GM12878 (cell line): ENCODE results near the gene KCNC4. TPM values are rescaled to one million over a fixed set of nuclear protein-coding genes. Genes with fewer than 3 reads are reported as not detected.

Source experiments
- ATAC-seq: fragments of 200-7000 bp; cut with Tn5 transposase; 3 replicates; pipeline ENCODE4 v1.9.1; 2020; ENCODE audit warnings: mild to moderate bottlenecking, moderate library complexity
- BruUV-seq: library from RNA; stranded (reverse); fragments of 400-500 nt; replicated peaks from 2 replicates; lab custom pipeline; 2021; lab: Mats Ljungman, UMichigan
- CTCF ChIA-PET: fragments of 300-600 bp; sonication (Branson Sonifier 250); formaldehyde crosslinking; extraction: SDS; loops from one replicate; lab custom pipeline; 2021; ENCODE audit warnings: inconsistent platforms; lab: Yijun Ruan, JAX
- POLR2A ChIA-PET: fragments of 350-600 bp; formaldehyde crosslinking; extraction: SDS; loops from one replicate; lab custom pipeline; 2021; ENCODE audit warnings: inconsistent platforms; lab: Charles Lee
- RAD21 ChIA-PET: fragments of 300-600 bp; sonication (Branson Sonifier 250); formaldehyde crosslinking; loops from one replicate; lab custom pipeline; 2023; ENCODE audit warnings: antibody characterized with exemption; ENCODE audit not compliant: unreplicated experiment; lab: Charles Lee
- SMC1A ChIA-PET: fragments of 300-600 bp; sonication (Branson Sonifier 250); formaldehyde crosslinking; loops from one replicate; lab custom pipeline; 2023; ENCODE audit not compliant: unreplicated experiment, uncharacterized antibody; lab: Charles Lee
- DNase-seq: peaks from one replicate; pipeline ENCODE4 v3.0.0-alpha.2; 2011; ENCODE audit warnings: low read depth, low spot score
- FAIRE-seq: peaks from 3 replicates; lab custom pipeline; 2011; peaks lifted over from hg19 to GRCh38; lab: Jason Lieb, UNC
- H2AFZ ChIP-seq: 2 replicates; pipeline ENCODE4 v1.6.0; 2011; ENCODE audit warnings: low read depth, low read length, control low read depth; ENCODE audit not compliant: control insufficient read depth
- H3K27ac ChIP-seq: 2 replicates; pipeline ENCODE4 v1.5.1; 2011; ENCODE audit warnings: control low read depth; ENCODE audit not compliant: control insufficient read depth, insufficient read depth
- H3K27me3 ChIP-seq, 2 experiments: replicated peaks in 1 of 2; 2 replicates each; pipeline versions ENCODE4 v1.6.0 to v1.6.1; 2011; ENCODE audit warnings: low read length in 1 of 2; ENCODE audit not compliant: control insufficient read depth in 2 of 2, insufficient read depth in 2 of 2
- H3K36me3 ChIP-seq, 2 experiments: 2 replicates each; pipeline ENCODE4 v1.5.1; 2011; ENCODE audit warnings: low read length in 1 of 2; ENCODE audit not compliant: control insufficient read depth in 2 of 2, insufficient read depth in 2 of 2
- H3K4me1 ChIP-seq: 2 replicates; pipeline ENCODE4 v1.6.1; 2011; ENCODE audit warnings: mild to moderate bottlenecking, low read length, moderate library complexity, mixed read lengths; ENCODE audit not compliant: control insufficient read depth, insufficient read depth
- H3K4me2 ChIP-seq: 2 replicates; pipeline ENCODE4 v1.6.0; 2011; ENCODE audit warnings: control low read depth; ENCODE audit not compliant: control insufficient read depth, insufficient read depth
- H3K4me3 ChIP-seq: fragments of 200-600 bp; sonication (generic); 2 replicates; pipeline ENCODE4 v1.5.1; 2016
- H3K79me2 ChIP-seq: 2 replicates; pipeline ENCODE4 v1.6.0; 2011; ENCODE audit warnings: low read length; ENCODE audit not compliant: control insufficient read depth, insufficient read depth
- H3K9ac ChIP-seq: 2 replicates; pipeline ENCODE4 v1.8.0; 2011; ENCODE audit warnings: low read length, control low read depth, mixed read lengths; ENCODE audit not compliant: control insufficient read depth, insufficient read depth
- H3K9me3 ChIP-seq: replicated peaks from 3 replicates; pipeline ENCODE4 v1.5.1; 2011; ENCODE audit warnings: mild to moderate bottlenecking, low read length; ENCODE audit not compliant: control insufficient read depth, insufficient read depth
- H4K20me1 ChIP-seq: 2 replicates; pipeline ENCODE4 v1.6.0; 2011; ENCODE audit not compliant: control insufficient read depth, insufficient read depth
- BACH1 ChIP-seq: fragments of 450-650 bp; IDR thresholded peaks from 2 replicates; pipeline ENCODE4 v1.6.1; 2017; ENCODE audit warnings: mild to moderate bottlenecking, borderline replicate concordance
- BMI1 ChIP-seq: fragments of 450-650 bp; IDR thresholded peaks from 2 replicates; pipeline ENCODE4 v1.6.1; 2016; ENCODE audit warnings: mild to moderate bottlenecking, moderate library complexity, borderline replicate concordance
- FOXK2 ChIP-seq: fragments of 450-650 bp; IDR thresholded peaks from 2 replicates; pipeline ENCODE4 v1.6.1; 2017; ENCODE audit warnings: mild to moderate bottlenecking, moderate library complexity
- GATAD2B ChIP-seq: fragments of 450-650 bp; conservative IDR thresholded peaks from 2 replicates; pipeline ENCODE4 v1.6.1; 2017; ENCODE audit warnings: low read depth, mild to moderate bottlenecking, moderate library complexity
- IRF4 ChIP-seq: IDR thresholded peaks from 2 replicates; pipeline ENCODE4 v1.6.1; 2011; ENCODE audit warnings: low read depth, low read length
- PAX8 ChIP-seq: fragments of 450-650 bp; IDR thresholded peaks from 2 replicates; pipeline ENCODE4 v1.6.1; 2017; ENCODE audit warnings: mild to moderate bottlenecking, moderate library complexity
- RAD21 ChIP-seq: IDR thresholded peaks from 2 replicates; pipeline ENCODE4 v1.6.1; 2011; ENCODE audit warnings: mild to moderate bottlenecking, low read depth, low read length, moderate library complexity; ENCODE audit not compliant: insufficient read depth
- RAD51 ChIP-seq: fragments of 450-650 bp; IDR thresholded peaks from 2 replicates; pipeline ENCODE4 v1.6.1; 2016; ENCODE audit warnings: moderate library complexity, mild to moderate bottlenecking, inconsistent platforms
- RCOR1 ChIP-seq: conservative IDR thresholded peaks from 2 replicates; pipeline ENCODE4 v1.6.1; 2012; ENCODE audit warnings: low read depth, low read length, improper control_type of control experiment
- SIX5 ChIP-seq: IDR thresholded peaks from 2 replicates; pipeline ENCODE4 v1.6.1; 2011; ENCODE audit warnings: mild to moderate bottlenecking, low read depth, low read length, moderate library complexity; ENCODE audit not compliant: severe bottlenecking
- SMAD5 ChIP-seq: IDR thresholded peaks from 2 replicates; pipeline ENCODE4 v1.6.1; 2016; ENCODE audit warnings: antibody characterized with exemption, low read depth
- SPI1 ChIP-seq: IDR thresholded peaks from 2 replicates; pipeline ENCODE4 v1.6.1; 2011; ENCODE audit warnings: low read depth, mild to moderate bottlenecking, low read length, moderate library complexity, borderline replicate concordance; ENCODE audit not compliant: insufficient read depth
- STAT3 ChIP-seq: IDR thresholded peaks from 2 replicates; pipeline ENCODE4 v1.6.1; 2011; ENCODE audit warnings: low read depth, low read length, improper control_type of control experiment
- TCF7 ChIP-seq: IDR thresholded peaks from 2 replicates; pipeline ENCODE4 v1.6.1; 2014; ENCODE audit warnings: antibody characterized with exemption, borderline replicate concordance
- ZNF384 ChIP-seq: IDR thresholded peaks from 2 replicates; pipeline ENCODE4 v1.6.1; 2012; ENCODE audit warnings: low read depth, mild to moderate bottlenecking, low read length, improper control_type of control experiment, borderline replicate concordance
- ZSCAN29 ChIP-seq: fragments of 450-650 bp; IDR thresholded peaks from 2 replicates; pipeline ENCODE4 v1.6.1; 2017; ENCODE audit warnings: mild to moderate bottlenecking, moderate library complexity
- ZZZ3 ChIP-seq: IDR thresholded peaks from 2 replicates; pipeline ENCODE4 v1.6.1; 2011; ENCODE audit warnings: low read depth; ENCODE audit not compliant: control insufficient read depth, insufficient read length
- WGBS: methylation state at CpG from one replicate; pipeline ENCODE4 v1.1.6; 2016; ENCODE audit warnings: low lambda C conversion rate; ENCODE audit not compliant: insufficient replicate concordance, insufficient coverage; ENCODE audit errors: missing lambda C conversion rate; 5-methylcytosine and 5-hydroxymethylcytosine counted together
- in situ Hi-C: fragments of 300-500 bp; cut with MboI; formaldehyde crosslinking; loops from 9 replicates; pipeline ENCODE4 v1.14.3; 2018; ENCODE audit warnings: mixed read lengths
- intact Hi-C: fragments of 100-400 bp; cut with micrococcal nuclease; formaldehyde crosslinking; loops from one replicate; pipeline ENCODE4 v1.14.2; 2022; ENCODE audit not compliant: unreplicated experiment
- polyA plus RNA-seq, 11 experiments: library from polyadenylated mRNA; depleted of rRNA in 4 of 11; unstranded in 6 of 11; stranded (reverse) in 5 of 11; fragments of >200 nt; fragmentation: Nextera tagmentation in 4 of 11; fragmentation: Illumina TruSeq in 1 of 11; extraction: Ambion mirVana in 4 of 11; extraction: Trizol in 1 of 11; gene quantifications; 1 replicate in 1 of 11; 2 replicates in 10 of 11; pipeline versions ENCODE4 v1.2.1 to v1.2.3, GENCODE V29; 2011 to 2016; ENCODE audit warnings: inconsistent platforms in 2 of 11, missing spikeins in 2 of 11, low read depth in 1 of 11
- total RNA-seq, 4 experiments: library from RNA; depleted of rRNA in 3 of 4; stranded (reverse); fragments of >200 nt in 3 of 4; fragmentation: Illumina TruSeq in 1 of 4; extraction: Trizol in 1 of 4; gene quantifications; 2 replicates each; pipeline versions ENCODE4 v1.2.1 to v1.2.3, GENCODE V29; 2013 to 2021
- TF ChIP-seq, protein P1 (sequence below): fragments of 450-650 bp; IDR thresholded peaks from 2 replicates; pipeline ENCODE4 v1.6.1; 2017; ENCODE audit warnings: mild to moderate bottlenecking, low read depth, inconsistent platforms; ENCODE audit not compliant: poor library complexity, severe bottlenecking
- TF ChIP-seq, protein P2 (sequence below): IDR thresholded peaks from 2 replicates; pipeline ENCODE4 v1.6.1; 2011; ENCODE audit warnings: mild to moderate bottlenecking, low read depth, low read length, moderate library complexity; ENCODE audit not compliant: insufficient replicate concordance
- TF ChIP-seq, protein P3 (sequence below): fragments of 150-350 bp; IDR thresholded peaks from 2 replicates; pipeline ENCODE4 v1.6.1; 2014; ENCODE audit warnings: mild to moderate bottlenecking, low read depth, low read length

The KCNC4 gene
- total and polyA plus RNA-seq, 10 of the 15 experiments (the other 5 are each of a cell fraction or from before 2014, with no cell fraction given): 0.06 to 1.7 (median 0.36) TPM

DNA sequence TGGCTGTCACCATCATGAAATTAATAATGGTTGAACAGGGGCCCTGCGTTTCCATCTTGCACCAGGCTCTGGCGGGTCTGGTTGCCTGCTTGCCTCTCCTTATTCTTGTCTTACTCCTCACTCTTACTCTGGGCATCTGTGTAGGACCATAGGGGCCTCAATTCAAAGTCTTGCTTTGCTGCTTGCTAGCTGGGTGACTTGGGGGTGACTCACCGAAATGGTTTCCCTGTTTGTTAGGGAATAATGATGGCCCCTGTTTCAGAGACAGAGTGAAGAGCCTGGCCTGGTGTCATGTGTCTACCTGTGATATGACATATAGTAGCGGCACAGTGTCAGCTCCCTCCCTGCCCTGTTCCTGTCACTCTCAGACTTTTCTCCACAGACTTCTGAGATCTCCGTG, 24.6 kb downstream of the KCNC4 start:
- SMC1A ChIA-PET: no interaction called here
- no peak overlapping the region for H2AFZ ChIP-seq
- no peak for FAIRE-seq
- H3K4me2 ChIP-seq: no peak overlapping the region
- BruUV-seq: no TSS peak
- H4K20me1 ChIP-seq: no peaks in the 10 kb centered on the region; the same call in 1 of the 2 replicates
- peaks cover 21% of the 10 kb centered on the region for H3K4me1 ChIP-seq
- no peaks in the 10 kb centered on the region for H3K9me3 ChIP-seq
- H3K27ac ChIP-seq: no peak overlapping the region
- CTCF ChIA-PET: interaction anchor here (1.3 to 2.0 kb wide), 2 partner anchors 27 to 261 kb away, joined by 3 to 7 read pairs; no protein-coding TSS in a partner anchor
- H3K27me3 ChIP-seq: no peaks in the 10 kb centered on the region
- intact Hi-C loops: no loop called here
- no peak for ATAC-seq
- POLR2A ChIA-PET: no interaction called here
- H3K36me3 ChIP-seq: no peaks in the 10 kb centered on the region
- TF ChIP-seq RCOR1 (no peak), ZSCAN29 (no peak), FOXK2 (no peak), SPI1 (no peak), RAD51 (no peak), SMAD5 (no peak), PAX8 (no peak), ZNF384 (no peak), GATAD2B (no peak), STAT3 (no peak), TCF7 (no peak), ZZZ3 (no peak), RAD21 (no peak), SIX5 (no peak), BMI1 (no peak), BACH1 (no peak), IRF4 (no peak)
- TF ChIP-seq, protein P1, sequence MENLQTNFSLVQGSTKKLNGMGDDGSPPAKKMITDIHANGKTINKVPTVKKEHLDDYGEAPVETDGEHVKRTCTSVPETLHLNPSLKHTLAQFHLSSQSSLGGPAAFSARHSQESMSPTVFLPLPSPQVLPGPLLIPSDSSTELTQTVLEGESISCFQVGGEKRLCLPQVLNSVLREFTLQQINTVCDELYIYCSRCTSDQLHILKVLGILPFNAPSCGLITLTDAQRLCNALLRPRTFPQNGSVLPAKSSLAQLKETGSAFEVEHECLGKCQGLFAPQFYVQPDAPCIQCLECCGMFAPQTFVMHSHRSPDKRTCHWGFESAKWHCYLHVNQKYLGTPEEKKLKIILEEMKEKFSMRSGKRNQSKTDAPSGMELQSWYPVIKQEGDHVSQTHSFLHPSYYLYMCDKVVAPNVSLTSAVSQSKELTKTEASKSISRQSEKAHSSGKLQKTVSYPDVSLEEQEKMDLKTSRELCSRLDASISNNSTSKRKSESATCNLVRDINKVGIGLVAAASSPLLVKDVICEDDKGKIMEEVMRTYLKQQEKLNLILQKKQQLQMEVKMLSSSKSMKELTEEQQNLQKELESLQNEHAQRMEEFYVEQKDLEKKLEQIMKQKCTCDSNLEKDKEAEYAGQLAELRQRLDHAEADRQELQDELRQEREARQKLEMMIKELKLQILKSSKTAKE: no peak
- TF ChIP-seq, protein P2, sequence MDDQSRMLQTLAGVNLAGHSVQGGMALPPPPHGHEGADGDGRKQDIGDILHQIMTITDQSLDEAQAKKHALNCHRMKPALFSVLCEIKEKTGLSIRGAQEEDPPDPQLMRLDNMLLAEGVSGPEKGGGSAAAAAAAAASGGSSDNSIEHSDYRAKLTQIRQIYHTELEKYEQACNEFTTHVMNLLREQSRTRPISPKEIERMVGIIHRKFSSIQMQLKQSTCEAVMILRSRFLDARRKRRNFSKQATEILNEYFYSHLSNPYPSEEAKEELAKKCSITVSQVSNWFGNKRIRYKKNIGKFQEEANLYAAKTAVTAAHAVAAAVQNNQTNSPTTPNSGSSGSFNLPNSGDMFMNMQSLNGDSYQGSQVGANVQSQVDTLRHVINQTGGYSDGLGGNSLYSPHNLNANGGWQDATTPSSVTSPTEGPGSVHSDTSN: no peak
- TF ChIP-seq, protein P3, sequence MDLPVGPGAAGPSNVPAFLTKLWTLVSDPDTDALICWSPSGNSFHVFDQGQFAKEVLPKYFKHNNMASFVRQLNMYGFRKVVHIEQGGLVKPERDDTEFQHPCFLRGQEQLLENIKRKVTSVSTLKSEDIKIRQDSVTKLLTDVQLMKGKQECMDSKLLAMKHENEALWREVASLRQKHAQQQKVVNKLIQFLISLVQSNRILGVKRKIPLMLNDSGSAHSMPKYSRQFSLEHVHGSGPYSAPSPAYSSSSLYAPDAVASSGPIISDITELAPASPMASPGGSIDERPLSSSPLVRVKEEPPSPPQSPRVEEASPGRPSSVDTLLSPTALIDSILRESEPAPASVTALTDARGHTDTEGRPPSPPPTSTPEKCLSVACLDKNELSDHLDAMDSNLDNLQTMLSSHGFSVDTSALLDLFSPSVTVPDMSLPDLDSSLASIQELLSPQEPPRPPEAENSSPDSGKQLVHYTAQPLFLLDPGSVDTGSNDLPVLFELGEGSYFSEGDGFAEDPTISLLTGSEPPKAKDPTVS: no peak
- TF ChIP-seq, all 136 proteins: peak for 0
- no peaks in the 10 kb centered on the region for H3K79me2 ChIP-seq
- WGBS: 49% methylated on average over 5 of the region's 5 CpGs
- in situ Hi-C loops: no loop called here
- RAD21 ChIA-PET: interaction anchor here (3.3 kb wide), 1 partner anchor 27 kb away, joined by 18 read pairs; no protein-coding TSS in a partner anchor
- H3K9ac ChIP-seq: no peak overlapping the region
- no peak overlapping the region for H3K4me3 ChIP-seq
- DNase-seq: no peak
